WTC11 (cell line): ENCODE data around the gene NEURL1. TPM values are rescaled to one million over a fixed set of nuclear protein-coding genes. Genes with fewer than 3 reads are reported as not detected.

Experiments used
- ATAC-seq: fragments of 200-7000 bp; cut with Tn5 transposase; 2 replicates; pipeline ENCODE4 v1.10.0; 2021; ENCODE audit warnings: mild to moderate bottlenecking, moderate library complexity
- CTCF ChIA-PET: fragments of 300-600 bp; sonication (Branson Sonifier 250); formaldehyde crosslinking; loops from one replicate; lab custom pipeline; 2021; ENCODE audit warnings: antibody characterized with exemption; lab: Charles Lee
- POLR2A ChIA-PET: fragments of 350-600 bp; sonication (Branson Sonifier 250); formaldehyde crosslinking; loops from one replicate; lab custom pipeline; 2021; ENCODE audit warnings: antibody characterized with exemption; lab: Charles Lee
- DNase-seq: peaks from one replicate; pipeline ENCODE4 v3.0.0; 2021; ENCODE audit warnings: low spot score
- H3K27ac Mint-ChIP-seq: 2 replicates; pipeline ENCODE4 v1.8.0; 2021; ENCODE audit warnings: mixed read lengths
- H3K27me3 Mint-ChIP-seq: 2 replicates; pipeline ENCODE4 v1.8.0; 2021; ENCODE audit warnings: low read depth, mild to moderate bottlenecking, moderate library complexity, mixed read lengths
- H3K36me3 Mint-ChIP-seq: 2 replicates; pipeline ENCODE4 v1.8.0; 2021; ENCODE audit warnings: mixed read lengths
- H3K4me1 Mint-ChIP-seq: 2 replicates; pipeline ENCODE4 v1.8.0; 2022; ENCODE audit warnings: mixed read lengths
- H3K4me3 Mint-ChIP-seq: 2 replicates; pipeline ENCODE4 v1.8.0; 2021; ENCODE audit warnings: mild to moderate bottlenecking, moderate library complexity, mixed read lengths
- H3K9me3 Mint-ChIP-seq: 2 replicates; pipeline ENCODE4 v1.8.0; 2021; ENCODE audit warnings: mixed read lengths
- ATF1 ChIP-seq: sonication (generic); formaldehyde crosslinking; IDR thresholded peaks from 2 replicates; pipeline ENCODE4 v1.8.1; 2023; ENCODE audit warnings: mild to moderate bottlenecking, moderate library complexity, missing genetic modification reagents
- CBFB ChIP-seq: sonication (generic); formaldehyde crosslinking; IDR thresholded peaks from 2 replicates; pipeline ENCODE4 v1.8.1; 2022; ENCODE audit warnings: mild to moderate bottlenecking, low read depth, missing genetic modification reagents
- FOXJ3 ChIP-seq: sonication (generic); formaldehyde crosslinking; IDR thresholded peaks from 2 replicates; pipeline ENCODE4 v1.9.0; 2021; ENCODE audit warnings: missing genetic modification reagents, mild to moderate bottlenecking, borderline replicate concordance
- IRF2 ChIP-seq: sonication (generic); formaldehyde crosslinking; IDR thresholded peaks from 2 replicates; pipeline ENCODE4 v1.8.0; 2022; ENCODE audit warnings: low read depth, missing genetic modification reagents, borderline replicate concordance
- JAZF1 ChIP-seq: fragments of 250-450 bp; sonication (Bioruptor Pico); IDR thresholded peaks from 2 replicates; pipeline ENCODE4 v1.9.0; 2021; ENCODE audit warnings: moderate library complexity, mild to moderate bottlenecking, inconsistent platforms
- KAT7 ChIP-seq: sonication (generic); formaldehyde crosslinking; IDR thresholded peaks from 2 replicates; pipeline ENCODE4 v1.8.1; 2023; ENCODE audit warnings: missing genetic modification reagents, mild to moderate bottlenecking, borderline replicate concordance
- NFATC4 ChIP-seq: fragments of 250-450 bp; sonication (Bioruptor Pico); IDR thresholded peaks from 2 replicates; pipeline ENCODE4 v1.9.0; 2021; ENCODE audit warnings: mild to moderate bottlenecking
- NFE2L1 ChIP-seq: sonication (generic); formaldehyde crosslinking; IDR thresholded peaks from 2 replicates; pipeline ENCODE4 v1.8.1; 2023; ENCODE audit warnings: missing genetic modification reagents
- OVOL2 ChIP-seq: fragments of 250-450 bp; sonication (Bioruptor Pico); IDR thresholded peaks from 2 replicates; pipeline ENCODE4 v1.9.0; 2021; ENCODE audit warnings: mild to moderate bottlenecking, borderline replicate concordance
- RELA ChIP-seq: sonication (generic); formaldehyde crosslinking; IDR thresholded peaks from 2 replicates; pipeline ENCODE4 v1.8.1; 2022; ENCODE audit warnings: missing genetic modification reagents, mild to moderate bottlenecking, borderline replicate concordance
- TEAD4 ChIP-seq: sonication (generic); formaldehyde crosslinking; IDR thresholded peaks from 2 replicates; pipeline ENCODE4 v1.8.0; 2022; ENCODE audit warnings: mild to moderate bottlenecking, missing genetic modification reagents
- ZBTB21 ChIP-seq: sonication (generic); formaldehyde crosslinking; IDR thresholded peaks from 2 replicates; pipeline ENCODE4 v1.8.1; 2023; ENCODE audit warnings: mild to moderate bottlenecking, missing genetic modification reagents, borderline replicate concordance
- ZNF219 ChIP-seq: sonication (generic); formaldehyde crosslinking; IDR thresholded peaks from 2 replicates; pipeline ENCODE4 v1.8.0; 2023; ENCODE audit warnings: missing genetic modification reagents, mild to moderate bottlenecking, borderline replicate concordance
- total RNA-seq: library from RNA; stranded (reverse); gene quantifications from 3 replicates; pipeline ENCODE4 v1.2.3, GENCODE V29; 2021
- TF ChIP-seq, protein P1 (sequence below): fragments of 250-450 bp; sonication (Bioruptor Pico); IDR thresholded peaks from 2 replicates; pipeline ENCODE4 v1.9.0; 2021; ENCODE audit warnings: mild to moderate bottlenecking
- TF ChIP-seq, protein P2 (sequence below): sonication (generic); formaldehyde crosslinking; IDR thresholded peaks from 2 replicates; pipeline ENCODE4 v1.8.1; 2023; ENCODE audit warnings: mild to moderate bottlenecking, missing genetic modification reagents
- TF ChIP-seq, protein P3 (sequence below): sonication (generic); formaldehyde crosslinking; IDR thresholded peaks from 2 replicates; pipeline ENCODE4 v1.8.1; 2023; ENCODE audit warnings: mild to moderate bottlenecking, moderate library complexity, missing genetic modification reagents
- TF ChIP-seq, protein P4 (sequence below): sonication (generic); formaldehyde crosslinking; IDR thresholded peaks from 2 replicates; pipeline ENCODE4 v1.8.1; 2022; ENCODE audit warnings: mild to moderate bottlenecking, moderate library complexity, missing genetic modification reagents
- TF ChIP-seq, protein P5 (sequence below): sonication (generic); formaldehyde crosslinking; IDR thresholded peaks from 2 replicates; pipeline ENCODE4 v1.8.0; 2022; ENCODE audit warnings: missing genetic modification reagents

Gene NEURL1
- total RNA-seq, 1 experiment from 2014 or later, result 1.2 TPM

DNA sequence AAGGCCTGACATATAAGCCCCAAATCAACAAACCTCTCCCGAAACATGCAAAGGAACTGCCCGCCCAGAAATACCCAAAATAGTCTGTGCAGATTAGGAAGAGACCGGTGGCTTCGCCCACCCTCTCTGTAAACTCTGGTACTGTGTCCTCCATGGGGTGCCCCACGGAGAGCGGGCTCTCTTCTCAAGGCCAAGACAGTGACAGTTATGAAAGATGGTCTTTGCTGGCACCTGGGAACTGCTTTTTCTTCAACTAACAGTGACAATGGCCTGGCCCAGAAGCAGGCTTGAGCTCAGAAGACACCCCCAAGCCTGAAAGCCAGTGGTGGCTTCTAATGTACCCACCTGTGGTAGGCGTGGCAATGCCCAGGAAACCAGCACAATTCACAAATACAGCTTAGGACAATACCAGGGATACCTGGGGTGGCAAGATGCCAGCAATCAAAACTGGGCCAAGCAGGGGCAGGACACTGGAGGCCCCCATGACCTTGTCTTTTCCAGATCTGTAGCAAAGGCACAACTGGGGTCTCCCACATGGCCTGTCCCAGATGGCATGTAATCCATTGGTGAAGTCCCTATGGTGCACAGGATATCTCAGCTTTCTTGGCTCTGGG is 107.6 kb downstream of the NEURL1 start:
- H3K27ac Mint-ChIP-seq, result no peak overlapping the region
- H3K4me1 Mint-ChIP-seq, result peaks cover 6% of the 10 kb centered on the region
- peaks cover 7% of the 10 kb centered on the region for H3K27me3 Mint-ChIP-seq
- DNase-seq (no peak), ATAC-seq (no peak)
- TF ChIP-seq ZBTB21 (CRISPR knock-in tag) (no peak), NFATC4 (CRISPR knock-in tag) (no peak)
- CTCF ChIA-PET, result interaction anchor here (1.4 to 1.6 kb wide), 3 partner anchors 83 to 112 kb away, joined by 3 to 14 read pairs (median 4); no protein-coding TSS in a partner anchor
- no peak overlapping the region for H3K4me3 Mint-ChIP-seq
- H3K36me3 Mint-ChIP-seq, result peaks cover 8% of the 10 kb centered on the region
- peaks cover 3% of the 10 kb centered on the region for H3K9me3 Mint-ChIP-seq
- POLR2A ChIA-PET, result no interaction called here

DNA sequence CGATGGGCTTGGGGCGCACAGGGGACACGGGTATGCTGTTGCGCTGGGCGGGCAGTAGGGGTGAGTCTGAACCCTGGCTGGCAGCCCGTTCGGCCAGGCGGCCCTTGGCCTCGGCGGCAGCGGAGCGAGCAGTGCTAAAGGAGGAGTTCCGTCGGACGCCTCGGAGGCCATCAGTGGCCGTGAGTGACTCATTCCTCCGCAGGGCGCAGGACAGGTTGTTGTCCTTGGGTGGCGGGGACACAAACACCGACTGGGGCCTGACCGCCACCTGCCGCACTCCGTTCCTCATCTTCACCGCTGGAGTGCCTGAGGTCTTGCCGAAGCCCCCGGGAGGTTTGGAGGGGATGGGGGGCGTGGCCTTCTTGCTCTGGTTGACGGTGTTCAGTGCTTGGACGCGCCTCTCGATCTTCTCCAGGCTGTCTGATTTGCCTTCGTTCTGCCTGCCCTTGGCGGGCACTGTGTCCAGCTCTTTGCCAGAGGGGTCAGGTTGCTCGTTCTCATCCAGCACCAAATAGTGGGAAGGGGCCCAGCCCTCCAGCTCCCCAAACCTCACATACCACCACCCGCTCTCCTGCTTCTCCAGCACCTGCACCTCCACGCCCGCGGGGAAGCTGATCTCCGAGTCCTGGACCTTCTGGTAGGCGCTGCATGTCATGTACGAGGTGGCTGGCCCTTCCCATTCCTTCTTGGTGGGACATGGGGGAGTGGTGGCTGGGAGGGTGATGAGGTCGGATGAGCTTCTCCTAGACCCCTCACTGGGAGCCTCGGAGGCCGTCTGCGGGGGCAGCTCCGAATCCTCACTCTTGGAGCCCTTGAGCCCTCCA is 108.7 kb downstream of the NEURL1 start:
- no peak for DNase-seq

DNA sequence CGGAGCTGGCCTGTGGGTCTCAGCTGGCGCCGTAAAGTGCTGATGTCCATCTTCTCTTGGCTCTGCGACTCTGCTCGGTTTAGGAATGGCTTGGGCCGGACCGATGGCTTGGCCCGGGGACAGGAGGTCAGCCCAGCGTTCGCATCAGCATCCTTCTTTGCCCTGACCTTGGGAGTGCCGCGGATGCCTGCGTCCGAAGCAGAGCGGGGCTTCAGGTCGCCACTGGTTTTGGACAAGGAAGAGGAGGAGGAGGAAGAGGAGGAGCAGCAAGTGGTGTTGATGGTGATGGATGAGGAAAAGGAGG is 109.3 kb downstream of the NEURL1 start:
- ChIA-PET CTCF (interaction anchor here (1.1 to 1.3 kb wide), 2 partner anchors 63 to 83 kb away, joined by 4 to 5 read pairs; no protein-coding TSS in a partner anchor), POLR2A (no interaction called here)
- H3K27ac Mint-ChIP-seq, result no peak overlapping the region
- TF ChIP-seq TEAD4 (CRISPR knock-in tag) (no peak), FOXJ3 (CRISPR knock-in tag) (no peak), ATF1 (CRISPR knock-in tag) (no peak), NFE2L1 (CRISPR knock-in tag) (no peak), KAT7 (CRISPR knock-in tag) (no peak)
- TF ChIP-seq, protein P1, sequence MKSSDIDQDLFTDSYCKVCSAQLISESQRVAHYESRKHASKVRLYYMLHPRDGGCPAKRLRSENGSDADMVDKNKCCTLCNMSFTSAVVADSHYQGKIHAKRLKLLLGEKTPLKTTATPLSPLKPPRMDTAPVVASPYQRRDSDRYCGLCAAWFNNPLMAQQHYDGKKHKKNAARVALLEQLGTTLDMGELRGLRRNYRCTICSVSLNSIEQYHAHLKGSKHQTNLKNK (CRISPR knock-in tag), result no peak
- TF ChIP-seq, protein P2, sequence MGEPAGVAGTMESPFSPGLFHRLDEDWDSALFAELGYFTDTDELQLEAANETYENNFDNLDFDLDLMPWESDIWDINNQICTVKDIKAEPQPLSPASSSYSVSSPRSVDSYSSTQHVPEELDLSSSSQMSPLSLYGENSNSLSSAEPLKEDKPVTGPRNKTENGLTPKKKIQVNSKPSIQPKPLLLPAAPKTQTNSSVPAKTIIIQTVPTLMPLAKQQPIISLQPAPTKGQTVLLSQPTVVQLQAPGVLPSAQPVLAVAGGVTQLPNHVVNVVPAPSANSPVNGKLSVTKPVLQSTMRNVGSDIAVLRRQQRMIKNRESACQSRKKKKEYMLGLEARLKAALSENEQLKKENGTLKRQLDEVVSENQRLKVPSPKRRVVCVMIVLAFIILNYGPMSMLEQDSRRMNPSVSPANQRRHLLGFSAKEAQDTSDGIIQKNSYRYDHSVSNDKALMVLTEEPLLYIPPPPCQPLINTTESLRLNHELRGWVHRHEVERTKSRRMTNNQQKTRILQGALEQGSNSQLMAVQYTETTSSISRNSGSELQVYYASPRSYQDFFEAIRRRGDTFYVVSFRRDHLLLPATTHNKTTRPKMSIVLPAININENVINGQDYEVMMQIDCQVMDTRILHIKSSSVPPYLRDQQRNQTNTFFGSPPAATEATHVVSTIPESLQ (CRISPR knock-in tag), result no peak
- ATAC-seq, result no peak
- no peak overlapping the region for H3K4me3 Mint-ChIP-seq
- H3K27me3 Mint-ChIP-seq, result peaks cover 9% of the 10 kb centered on the region
- peaks cover 6% of the 10 kb centered on the region for H3K4me1 Mint-ChIP-seq
- H3K36me3 Mint-ChIP-seq, result peaks cover 16% of the 10 kb centered on the region
- no peak for DNase-seq
- peaks cover 5% of the 10 kb centered on the region for H3K9me3 Mint-ChIP-seq

More for the DNA sequence above, 108.7 kb downstream of the NEURL1 start:
- Mint-ChIP-seq H3K4me3 (no peak overlapping the region), H3K27me3 (peaks cover 9% of the 10 kb centered on the region), H3K27ac (no peak overlapping the region; the same call in 1 of the 2 replicates), H3K9me3 (peaks cover 5% of the 10 kb centered on the region), H3K36me3 (peaks cover 13% of the 10 kb centered on the region), H3K4me1 (peaks cover 6% of the 10 kb centered on the region)
- no peak for ATAC-seq
- POLR2A ChIA-PET, result no interaction called here
- CTCF ChIA-PET, result interaction anchor here (1.1 to 1.6 kb wide), 4 partner anchors 64 to 111 kb away, joined by 3 to 5 read pairs (median 4); no protein-coding TSS in a partner anchor
- TF ChIP-seq, protein P3, sequence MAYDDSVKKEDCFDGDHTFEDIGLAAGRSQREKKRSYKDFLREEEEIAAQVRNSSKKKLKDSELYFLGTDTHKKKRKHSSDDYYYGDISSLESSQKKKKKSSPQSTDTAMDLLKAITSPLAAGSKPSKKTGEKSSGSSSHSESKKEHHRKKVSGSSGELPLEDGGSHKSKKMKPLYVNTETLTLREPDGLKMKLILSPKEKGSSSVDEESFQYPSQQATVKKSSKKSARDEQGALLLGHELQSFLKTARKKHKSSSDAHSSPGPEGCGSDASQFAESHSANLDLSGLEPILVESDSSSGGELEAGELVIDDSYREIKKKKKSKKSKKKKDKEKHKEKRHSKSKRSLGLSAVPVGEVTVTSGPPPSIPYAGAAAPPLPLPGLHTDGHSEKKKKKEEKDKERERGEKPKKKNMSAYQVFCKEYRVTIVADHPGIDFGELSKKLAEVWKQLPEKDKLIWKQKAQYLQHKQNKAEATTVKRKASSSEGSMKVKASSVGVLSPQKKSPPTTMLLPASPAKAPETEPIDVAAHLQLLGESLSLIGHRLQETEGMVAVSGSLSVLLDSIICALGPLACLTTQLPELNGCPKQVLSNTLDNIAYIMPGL, result no peak
- TF ChIP-seq, protein P4, sequence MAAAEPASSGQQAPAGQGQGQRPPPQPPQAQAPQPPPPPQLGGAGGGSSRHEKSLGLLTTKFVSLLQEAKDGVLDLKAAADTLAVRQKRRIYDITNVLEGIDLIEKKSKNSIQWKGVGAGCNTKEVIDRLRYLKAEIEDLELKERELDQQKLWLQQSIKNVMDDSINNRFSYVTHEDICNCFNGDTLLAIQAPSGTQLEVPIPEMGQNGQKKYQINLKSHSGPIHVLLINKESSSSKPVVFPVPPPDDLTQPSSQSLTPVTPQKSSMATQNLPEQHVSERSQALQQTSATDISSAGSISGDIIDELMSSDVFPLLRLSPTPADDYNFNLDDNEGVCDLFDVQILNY (CRISPR knock-in tag), result no peak
- TF ChIP-seq OVOL2 (CRISPR knock-in tag), result no peak

DNA sequence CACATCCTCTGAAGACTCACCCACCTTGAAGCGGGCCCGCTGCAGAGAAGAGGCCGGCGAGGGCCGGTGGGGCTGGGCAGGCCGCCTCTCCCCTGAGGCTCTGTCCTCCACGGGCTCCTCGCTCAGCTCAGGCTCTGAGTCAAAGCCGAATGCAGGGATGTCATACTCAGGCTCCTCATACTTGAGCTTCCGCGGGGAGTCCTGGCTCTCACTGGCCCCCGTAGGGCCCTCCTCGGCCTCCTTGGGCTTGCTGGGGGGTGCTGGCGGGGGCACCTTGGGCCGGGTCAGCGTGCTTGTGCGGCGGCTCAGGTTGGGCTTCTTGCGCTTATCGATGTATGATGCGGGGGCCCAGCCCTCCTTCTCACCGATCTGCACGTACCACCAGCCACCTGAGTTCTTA is 109.9 kb downstream of the NEURL1 start:
- Mint-ChIP-seq H3K27ac (no peak overlapping the region), H3K4me1 (peaks cover 6% of the 10 kb centered on the region), H3K9me3 (peaks cover 5% of the 10 kb centered on the region), H3K27me3 (peaks cover 5% of the 10 kb centered on the region; the same call in 1 of the 2 replicates), H3K36me3 (peaks cover 17% of the 10 kb centered on the region), H3K4me3 (no peak overlapping the region)
- POLR2A ChIA-PET, result no interaction called here
- CTCF ChIA-PET, result interaction anchor here (1.5 kb wide), 1 partner anchor 83 kb away, joined by 7 read pairs; no protein-coding TSS in a partner anchor
- DNase-seq (no peak), ATAC-seq (no peak)
- TF ChIP-seq ZBTB21 (CRISPR knock-in tag) (no peak), IRF2 (no peak), JAZF1 (CRISPR knock-in tag) (no peak), ZNF219 (CRISPR knock-in tag) (no peak), CBFB (no peak), RELA (CRISPR knock-in tag) (no peak)
- TF ChIP-seq, protein P5, sequence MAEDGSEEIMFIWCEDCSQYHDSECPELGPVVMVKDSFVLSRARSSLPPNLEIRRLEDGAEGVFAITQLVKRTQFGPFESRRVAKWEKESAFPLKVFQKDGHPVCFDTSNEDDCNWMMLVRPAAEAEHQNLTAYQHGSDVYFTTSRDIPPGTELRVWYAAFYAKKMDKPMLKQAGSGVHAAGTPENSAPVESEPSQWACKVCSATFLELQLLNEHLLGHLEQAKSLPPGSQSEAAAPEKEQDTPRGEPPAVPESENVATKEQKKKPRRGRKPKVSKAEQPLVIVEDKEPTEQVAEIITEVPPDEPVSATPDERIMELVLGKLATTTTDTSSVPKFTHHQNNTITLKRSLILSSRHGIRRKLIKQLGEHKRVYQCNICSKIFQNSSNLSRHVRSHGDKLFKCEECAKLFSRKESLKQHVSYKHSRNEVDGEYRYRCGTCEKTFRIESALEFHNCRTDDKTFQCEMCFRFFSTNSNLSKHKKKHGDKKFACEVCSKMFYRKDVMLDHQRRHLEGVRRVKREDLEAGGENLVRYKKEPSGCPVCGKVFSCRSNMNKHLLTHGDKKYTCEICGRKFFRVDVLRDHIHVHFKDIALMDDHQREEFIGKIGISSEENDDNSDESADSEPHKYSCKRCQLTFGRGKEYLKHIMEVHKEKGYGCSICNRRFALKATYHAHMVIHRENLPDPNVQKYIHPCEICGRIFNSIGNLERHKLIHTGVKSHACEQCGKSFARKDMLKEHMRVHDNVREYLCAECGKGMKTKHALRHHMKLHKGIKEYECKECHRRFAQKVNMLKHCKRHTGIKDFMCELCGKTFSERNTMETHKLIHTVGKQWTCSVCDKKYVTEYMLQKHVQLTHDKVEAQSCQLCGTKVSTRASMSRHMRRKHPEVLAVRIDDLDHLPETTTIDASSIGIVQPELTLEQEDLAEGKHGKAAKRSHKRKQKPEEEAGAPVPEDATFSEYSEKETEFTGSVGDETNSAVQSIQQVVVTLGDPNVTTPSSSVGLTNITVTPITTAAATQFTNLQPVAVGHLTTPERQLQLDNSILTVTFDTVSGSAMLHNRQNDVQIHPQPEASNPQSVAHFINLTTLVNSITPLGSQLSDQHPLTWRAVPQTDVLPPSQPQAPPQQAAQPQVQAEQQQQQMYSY (CRISPR knock-in tag), result no peak
